Psoas muscle (tissue), 8 donors: ENCODE data around the gene RIC8B. TPM values are rescaled to one million over a fixed set of nuclear protein-coding genes. Genes with fewer than 3 reads are reported as not detected.

ENCODE experiments used
- ATAC-seq, 4 donors: fragments of 200-7000 bp; cut with Tn5 transposase; one replicate each; pipeline ENCODE4 v1.9.1; 2020; ENCODE audit warnings: moderate library complexity in 3 of 4, mild to moderate bottlenecking in 2 of 4
- DNase-seq, 2 donors: peaks; one replicate each; pipeline ENCODE4 v3.0.0-alpha.2; 2020
- H3K27ac ChIP-seq: fragments of 200-600 bp; one replicate; pipeline ENCODE4 v1.8.0; 2022
- H3K27me3 ChIP-seq, 3 donors: fragments of 200-600 bp in 1 of 3; one replicate each; pipeline versions ENCODE4 v1.6.1 to v1.8.0; 2013 to 2022; ENCODE audit warnings: low read length in 2 of 3, mild to moderate bottlenecking in 2 of 3, moderate library complexity in 1 of 3; ENCODE audit not compliant: insufficient read depth in 3 of 3
- H3K36me3 ChIP-seq, 2 donors: fragments of 200-600 bp in 1 of 2; one replicate each; pipeline versions ENCODE4 v1.6.1 to v1.8.0; 2013 to 2022; ENCODE audit warnings: low read depth in 1 of 2, mild to moderate bottlenecking in 1 of 2, moderate library complexity in 1 of 2; ENCODE audit not compliant: insufficient read depth in 1 of 2
- H3K4me1 ChIP-seq: fragments of 200-600 bp; one replicate; pipeline ENCODE4 v1.8.0; 2022
- H3K4me3 ChIP-seq: fragments of 200-600 bp; one replicate; pipeline ENCODE4 v1.8.0; 2022; ENCODE audit warnings: mild to moderate bottlenecking
- H3K9me3 ChIP-seq: fragments of 200-600 bp; one replicate; pipeline ENCODE4 v1.8.0; 2022
- CTCF ChIP-seq: fragments of 200-600 bp; IDR thresholded peaks from one replicate; pipeline ENCODE4 v1.8.0; 2022; ENCODE audit warnings: antibody characterized with exemption
- WGBS, 3 donors: extraction: QIAGEN DNeasy Blood & Tissue Kit; methylation state at CpG; one replicate each; pipeline versions ENCODE4 v1.1.6 to v1.1.7; 2013; 5-methylcytosine and 5-hydroxymethylcytosine counted together
- intact Hi-C, 2 donors: fragments of 100-400 bp; cut with DNase I; formaldehyde crosslinking; loops; one replicate each; pipeline versions ENCODE4 v1.11.0 to v1.14.2; 2022
- polyA plus RNA-seq, 3 donors: library from polyadenylated mRNA; stranded (reverse); fragments of 200-250 nt; gene quantifications; one replicate each; pipeline ENCODE4 v1.2.3, GENCODE V29; 2013
- total RNA-seq, 4 donors: library from RNA; stranded (reverse); fragmentation: NEBNext Ultra II Directional in 2 of 4; extraction: Animal tissue kit (Norgen Biotek cat#: 25700) in 2 of 4; gene quantifications; one replicate each; pipeline versions ENCODE4 v1.2.1 to v1.2.4, GENCODE V29; 2021 to 2023
- donor health status: healthy with polysubstance abuse.
- donor health status: DM: no; HTN: no; CAD: no; lungs with moderate emphysema.
- donor health status: Bipolar disorder and iron deficiency.
- donor health status: healthy.
- donor health status: DM: yes; HTN: yes; CAD: no.
- donor health status: DM: no; HTN: no; CAD: no.
- donor health status: DM: no; HTN: no; CAD: no.
- donor health status: DM: yes; HTN: yes; CAD: no.

Gene RIC8B
- total and polyA plus RNA-seq, 7 donors: 4.9 to 19.3 (median 10.5) TPM

- H3K4me3 ChIP-seq: peak overlapping the region; percentile 77
- intact Hi-C loops: no loop called here
- H3K27me3 ChIP-seq: no peaks in the 10 kb centered on the region
- no peak for DNase-seq
- H3K36me3 ChIP-seq: peaks cover 0 to 5% of the 10 kb centered on the region in 2 donors
- H3K4me1 ChIP-seq: peaks cover 15% of the 10 kb centered on the region
- ATAC-seq: no peak
- TF ChIP-seq CTCF: no peak
- H3K27ac ChIP-seq: peak overlapping the region; percentile 98
- no peaks in the 10 kb centered on the region for H3K9me3 ChIP-seq
- WGBS, 3 donors: 35 to 39% (median 35%) methylated on average over 25 of the region's 25 CpGs
These were observed 1.0 kb upstream of the RIC8B start for GRCh38 chr12:106773286-106774004.

GRCh38 chr12:106774808-106775524 lies 484 bp downstream of the RIC8B start:
- DNase-seq (no peak), ATAC-seq (no peak)
- TF ChIP-seq CTCF: no peak
- Histone ChIP-seq H3K36me3 (peaks cover 0 to 5% of the 10 kb centered on the region in 2 donors), H3K27me3 (no peaks in the 10 kb centered on the region), H3K4me3 (peak overlapping the region; percentile 77), H3K27ac (peak overlapping the region; percentile 98), H3K4me1 (peaks cover 28% of the 10 kb centered on the region), H3K9me3 (no peaks in the 10 kb centered on the region)
- intact Hi-C loops: no loop called here
- 6% methylated on average over 26 to 29 of the region's 29 CpGs for WGBS, 3 donors

- intact Hi-C loops: no loop called here
- no peak overlapping the region for H3K27ac ChIP-seq
These were observed 2.4 kb downstream of the RIC8B start for GRCh38 chr12:106776897-106777296.

GRCh38 chr12:106780010-106780631 lies 5.6 kb downstream of the RIC8B start:
- intact Hi-C loops: no loop called here
- DNase-seq (no peak), ATAC-seq (peak; percentile 47 to 82 (median 61))
- H3K27ac ChIP-seq: peak overlapping the region; percentile 44
- TF ChIP-seq CTCF: no peak
- peaks cover 0 to 19% of the 10 kb centered on the region in 2 donors for H3K36me3 ChIP-seq
- WGBS, 3 donors: 47 to 64% (median 51%) methylated on average over 3 of the region's 3 CpGs
- H3K27me3 ChIP-seq: no peaks in the 10 kb centered on the region
- H3K4me1 ChIP-seq: peaks cover 50% of the 10 kb centered on the region
- no peaks in the 10 kb centered on the region for H3K9me3 ChIP-seq
- no peak overlapping the region for H3K4me3 ChIP-seq

More at GRCh38 chr12:106776897-106777296, 2.4 kb downstream of the RIC8B start:
- no peak for DNase-seq
- peaks cover 0 to 5% of the 10 kb centered on the region in 2 donors for H3K36me3 ChIP-seq
- no peak for ATAC-seq
- WGBS, 3 donors: 89 to 93% (median 90%) methylated on average over 5 of the region's 5 CpGs
- no peak overlapping the region for H3K4me3 ChIP-seq
- no peaks in the 10 kb centered on the region for H3K27me3 ChIP-seq
- no peak for TF ChIP-seq CTCF
- H3K4me1 ChIP-seq: peaks cover 45% of the 10 kb centered on the region
- H3K9me3 ChIP-seq: no peaks in the 10 kb centered on the region
